HEK293T (cell line): ENCODE measurements around the gene VPS4B.

Source experiments
- CTCF ChIA-PET: fragments of 350-600 bp; formaldehyde crosslinking; extraction: SDS; loops from one replicate; lab custom pipeline; 2021; ENCODE audit warnings: antibody characterized with exemption, inconsistent platforms; lab: Yijun Ruan, JAX
- POLR2A ChIA-PET: fragments of 350-600 bp; formaldehyde crosslinking; extraction: SDS; loops from one replicate; lab custom pipeline; 2020; ENCODE audit warnings: antibody characterized with exemption, inconsistent platforms; lab: Yijun Ruan, JAX
- DNase-seq: peaks from one replicate; pipeline ENCODE4 v3.0.0; 2012; ENCODE audit warnings: mixed read lengths; ENCODE audit errors: extremely low spot score
- ARNT ChIP-seq: fragments of 450-650 bp; IDR thresholded peaks from 2 replicates; pipeline ENCODE4 v1.6.1; 2017; ENCODE audit warnings: mild to moderate bottlenecking
- BHLHE40 ChIP-seq: fragments of 450-650 bp; IDR thresholded peaks from 2 replicates; pipeline ENCODE4 v1.6.1; 2016; ENCODE audit warnings: mild to moderate bottlenecking, moderate library complexity, borderline replicate concordance
- CTBP1 ChIP-seq: fragments of 450-650 bp; IDR thresholded peaks from 2 replicates; pipeline ENCODE4 v1.6.1; 2016; ENCODE audit warnings: borderline replicate concordance
- ELF4 ChIP-seq: fragments of 450-650 bp; IDR thresholded peaks from 2 replicates; pipeline ENCODE4 v1.6.1; 2017; ENCODE audit warnings: antibody characterized with exemption
- FOXA1 ChIP-seq: fragments of 450-650 bp; IDR thresholded peaks from 2 replicates; pipeline ENCODE4 v1.6.1; 2016; ENCODE audit warnings: mild to moderate bottlenecking
- FOXK2 ChIP-seq: fragments of 450-650 bp; IDR thresholded peaks from 2 replicates; pipeline ENCODE4 v1.6.1; 2016; ENCODE audit warnings: mild to moderate bottlenecking
- FOXM1 ChIP-seq: fragments of 450-650 bp; IDR thresholded peaks from 2 replicates; pipeline ENCODE4 v1.6.1; 2017; ENCODE audit warnings: mild to moderate bottlenecking, borderline replicate concordance
- HDGF ChIP-seq: fragments of 450-650 bp; IDR thresholded peaks from 2 replicates; pipeline ENCODE4 v1.6.1; 2017; ENCODE audit warnings: antibody characterized with exemption, borderline replicate concordance
- L3MBTL2 ChIP-seq: fragments of 450-650 bp; conservative IDR thresholded peaks from 2 replicates; pipeline ENCODE4 v1.6.1; 2016; ENCODE audit warnings: mild to moderate bottlenecking
- LEF1 ChIP-seq: fragments of 450-650 bp; IDR thresholded peaks from 2 replicates; pipeline ENCODE4 v1.6.1; 2017; ENCODE audit warnings: mild to moderate bottlenecking, borderline replicate concordance
- NFRKB ChIP-seq: fragments of 450-650 bp; IDR thresholded peaks from 2 replicates; pipeline ENCODE4 v1.6.1; 2016; ENCODE audit warnings: mild to moderate bottlenecking, moderate library complexity
- PKNOX1 ChIP-seq: fragments of 450-650 bp; IDR thresholded peaks from 2 replicates; pipeline ENCODE4 v1.6.1; 2016
- SP1 ChIP-seq: fragments of 450-650 bp; IDR thresholded peaks from 2 replicates; pipeline ENCODE4 v1.6.1; 2017
- SUZ12 ChIP-seq: fragments of 450-650 bp; IDR thresholded peaks from 2 replicates; pipeline ENCODE4 v1.6.1; 2016; ENCODE audit warnings: mild to moderate bottlenecking
- TARDBP ChIP-seq: fragments of 450-650 bp; IDR thresholded peaks from 2 replicates; pipeline ENCODE4 v1.6.1; 2016
- ZNF384 ChIP-seq: fragments of 450-650 bp; IDR thresholded peaks from 2 replicates; pipeline ENCODE4 v1.6.1; 2016

The VPS4B gene

GRCh38 chr18:63427558-63427957, 5.3 kb upstream of the VPS4B start:
- POLR2A ChIA-PET, result no interaction called here
- CTCF ChIA-PET, result no interaction called here
- TF ChIP-seq ELF4, result no peak
- TF ChIP-seq PKNOX1, result no peak
- no peak for TF ChIP-seq FOXK2
- no peak for TF ChIP-seq ARNT
- no peak for TF ChIP-seq TARDBP
- DNase-seq, result no peak

- no peak for DNase-seq
- ChIA-PET CTCF (no interaction called here), POLR2A (interaction anchor here (0.5 to 1.6 kb wide), 7 partner anchors 12 to 73 kb away, joined by 3 to 10 read pairs (median 3); no protein-coding TSS in a partner anchor)
- TF ChIP-seq FOXK2 (no peak), L3MBTL2 (peak; percentile 87)
Observed at GRCh38 chr18:63422864-63423304, 608 bp upstream of the VPS4B start.

- DNase-seq, result no peak
- POLR2A ChIA-PET, result interaction anchor here (0.6 to 1.6 kb wide), 5 partner anchors 10 to 54 kb away, joined by 3 to 10 read pairs (median 3); no protein-coding TSS in a partner anchor
- CTCF ChIA-PET, result no interaction called here
- TF ChIP-seq FOXA1 (no peak), BHLHE40 (no peak), NFRKB (no peak), FOXK2 (no peak), PKNOX1 (no peak), CTBP1 (no peak), SUZ12 (no peak), ELF4 (no peak), TARDBP (no peak), LEF1 (no peak), HDGF (no peak), ARNT (no peak), L3MBTL2 (no peak)
Observed at GRCh38 chr18:63421514-63421913, 762 bp downstream of the VPS4B start.

- ChIA-PET CTCF (no interaction called here), POLR2A (no interaction called here)
- no peak for DNase-seq
- TF ChIP-seq L3MBTL2 (no peak), ZNF384 (no peak), SP1 (no peak)
Observed at GRCh38 chr18:63412953-63413352, 9.3 kb downstream of the VPS4B start.

- CTCF ChIA-PET, result interaction anchor here (0.8 to 0.9 kb wide), 2 partner anchors 29 to 41 kb away, joined by 3 read pairs; no protein-coding TSS in a partner anchor
- POLR2A ChIA-PET, result interaction anchor here (1.4 kb wide), 1 partner anchor 11 kb away, joined by 5 read pairs; the partner anchor contains the start of gene VPS4B
- DNase-seq, result no peak
- no peak for TF ChIP-seq FOXA1
- TF ChIP-seq ELF4, result no peak
- TF ChIP-seq NFRKB, result no peak
- no peak for TF ChIP-seq LEF1
- TF ChIP-seq ARNT, result no peak
- no peak for TF ChIP-seq PKNOX1
- no peak for TF ChIP-seq TARDBP
- TF ChIP-seq SUZ12, result no peak
- no peak for TF ChIP-seq HDGF
- no peak for TF ChIP-seq ZNF384
- no peak for TF ChIP-seq SP1
- no peak for TF ChIP-seq FOXK2
- no peak for TF ChIP-seq L3MBTL2
- TF ChIP-seq FOXM1, result no peak
- no peak for TF ChIP-seq CTBP1
- no peak for TF ChIP-seq BHLHE40
Observed at GRCh38 chr18:63410792-63411191, 11.5 kb downstream of the VPS4B start.

GRCh38 chr18:63409301-63409700, 13.0 kb downstream of the VPS4B start:
- POLR2A ChIA-PET, result interaction anchor here (1.0 kb wide), 1 partner anchor 13 kb away, joined by 3 read pairs; the partner anchor contains the start of gene VPS4B
- TF ChIP-seq FOXK2 (no peak), FOXM1 (no peak), FOXA1 (no peak), TARDBP (no peak), BHLHE40 (no peak), CTBP1 (no peak), L3MBTL2 (no peak), NFRKB (no peak), PKNOX1 (no peak), LEF1 (no peak), HDGF (no peak), ARNT (no peak), ZNF384 (no peak), SP1 (no peak), SUZ12 (no peak)
- CTCF ChIA-PET, result no interaction called here
- no peak for DNase-seq
